HCT116 (cell line): ENCODE results near the gene GALNT17. TPM values are rescaled to one million over a fixed set of nuclear protein-coding genes. Genes with fewer than 3 reads are reported as not detected.

Source experiments
- ATAC-seq: fragments of 200-7000 bp; cut with Tn5 transposase; 2 replicates; pipeline ENCODE4 v1.9.1; 2020; ENCODE audit warnings: mild to moderate bottlenecking, moderate library complexity
- BruUV-seq: library from RNA; stranded (reverse); fragments of 400-500 nt; replicated peaks from 2 replicates; lab custom pipeline; 2021; lab: Mats Ljungman, UMichigan
- CTCF ChIA-PET: fragments of 300-600 bp; sonication (Branson Sonifier 250); formaldehyde crosslinking; loops from one replicate; lab custom pipeline; 2021; ENCODE audit warnings: antibody characterized with exemption; lab: Charles Lee
- POLR2A ChIA-PET: fragments of 300-600, 350-600 bp; sonication (Branson Sonifier 250); formaldehyde crosslinking; loops from one replicate; lab custom pipeline; 2021; ENCODE audit warnings: antibody characterized with exemption; lab: Charles Lee
- RAD21 ChIA-PET, 2 experiments: fragments of 300-600 bp; sonication (Branson Sonifier 250); formaldehyde crosslinking; loops; one replicate each; lab custom pipeline; 2023; ENCODE audit warnings: low total read pairs in 2 of 2; ENCODE audit not compliant: uncharacterized antibody in 2 of 2, unreplicated experiment in 2 of 2, low non-redundant PET in 1 of 2; lab: Charles Lee
- DNase-seq: peaks from one replicate; pipeline ENCODE4 v3.0.0-alpha.2; 2010; ENCODE audit warnings: low read depth, low spot score
- H2AFZ ChIP-seq: fragments of 200-600 bp; shearing (Covaris generic), sonication (generic); 2 replicates; pipeline ENCODE4 v1.6.1; 2017; ENCODE audit warnings: low read depth, mixed run types, mixed read lengths, antibody characterized with exemption, low read length; ENCODE audit not compliant: poor library complexity, severe bottlenecking
- H3K27ac ChIP-seq: 2 replicates; pipeline ENCODE4 v1.5.1; 2012; ENCODE audit warnings: low read depth, low read length
- H3K27me3 ChIP-seq: fragments of 200-600 bp; sonication (generic); 2 replicates; pipeline ENCODE4 v1.6.1; 2016; ENCODE audit warnings: mixed run types, low read length, mixed read lengths; ENCODE audit not compliant: insufficient read depth
- H3K36me3 ChIP-seq, 2 experiments: fragments of 200-500 bp in 1 of 2; fragments of 200-600 bp in 1 of 2; sonication (Bioruptor generic) in 1 of 2; sonication (generic) in 1 of 2; 2 replicates each; pipeline versions ENCODE4 v1.5.1 to v1.6.1; 2014 to 2016; ENCODE audit warnings: low read length in 2 of 2, inconsistent platforms in 1 of 2, mixed read lengths in 1 of 2, mixed run types in 1 of 2; ENCODE audit not compliant: insufficient read depth in 2 of 2, control insufficient read depth in 1 of 2
- H3K4me1 ChIP-seq, 2 experiments: fragments of 200-600 bp in 1 of 2; sonication (generic) in 1 of 2; 2 replicates each; pipeline versions ENCODE4 v1.5.1 to v1.6.1; 2012 to 2017; ENCODE audit warnings: low read length in 2 of 2, inconsistent platforms in 1 of 2, mild to moderate bottlenecking in 1 of 2, mixed read lengths in 1 of 2, mixed run types in 1 of 2, moderate library complexity in 1 of 2; ENCODE audit not compliant: insufficient read depth in 2 of 2, control insufficient read depth in 1 of 2
- H3K4me2 ChIP-seq: fragments of 200-600 bp; sonication (generic); 2 replicates; pipeline ENCODE4 v1.6.1; 2017; ENCODE audit warnings: mixed run types, low read length, mixed read lengths
- H3K4me3 ChIP-seq, 2 experiments: fragments of 200-600 bp in 1 of 2; sonication (generic) in 1 of 2; replicated peaks in 1 of 2; 2 replicates each; pipeline ENCODE4 v1.5.1; 2011 to 2016; ENCODE audit warnings: low read length in 2 of 2, control low read depth in 1 of 2, low read depth in 1 of 2, mild to moderate bottlenecking in 1 of 2, mixed read lengths in 1 of 2, mixed run types in 1 of 2
- H3K79me2 ChIP-seq: fragments of 200-600 bp; sonication (generic); 2 replicates; pipeline ENCODE4 v1.6.1; 2017; ENCODE audit warnings: mild to moderate bottlenecking, mixed run types, low read length, moderate library complexity, mixed read lengths; ENCODE audit not compliant: insufficient read depth
- H3K9ac ChIP-seq: fragments of 200-600 bp; sonication (generic); 2 replicates; pipeline ENCODE4 v1.6.1; 2016; ENCODE audit warnings: low read length, mixed read lengths
- H3K9me2 ChIP-seq: fragments of 200-600 bp; sonication (generic), shearing (Covaris generic); 2 replicates; pipeline ENCODE4 v1.6.1; 2017; ENCODE audit warnings: mixed run types, mild to moderate bottlenecking, moderate library complexity; ENCODE audit not compliant: insufficient read depth
- H3K9me3 ChIP-seq, 2 experiments: fragments of 200-500 bp in 1 of 2; fragments of 200-600 bp in 1 of 2; sonication (Bioruptor generic) in 1 of 2; sonication (generic) in 1 of 2; 2 replicates each; pipeline ENCODE4 v1.6.1; 2014 to 2017; ENCODE audit warnings: low read length in 2 of 2, mixed read lengths in 2 of 2, inconsistent platforms in 1 of 2, low read depth in 1 of 2, mild to moderate bottlenecking in 1 of 2, mixed run types in 1 of 2, moderate library complexity in 1 of 2; ENCODE audit not compliant: control insufficient read depth in 1 of 2, insufficient read depth in 1 of 2
- H4K20me1 ChIP-seq: fragments of 200-600 bp; sonication (generic), shearing (Covaris generic); 2 replicates; pipeline ENCODE4 v1.6.1; 2017; ENCODE audit warnings: mixed run types, mild to moderate bottlenecking, moderate library complexity; ENCODE audit not compliant: insufficient read depth
- CEBPB ChIP-seq: IDR thresholded peaks from 2 replicates; pipeline ENCODE4 v1.6.1; 2012; ENCODE audit warnings: low read depth
- ELF1 ChIP-seq: IDR thresholded peaks from 2 replicates; pipeline ENCODE4 v1.6.1; 2012; ENCODE audit warnings: low read depth, borderline replicate concordance
- EZH2 ChIP-seq: fragments of 200-600 bp; sonication (generic); IDR thresholded peaks from 2 replicates; pipeline ENCODE4 v1.6.1; 2017; ENCODE audit warnings: antibody characterized with exemption, mixed run types
- FOSL1 ChIP-seq: IDR thresholded peaks from 2 replicates; pipeline ENCODE4 v1.6.1; 2012; ENCODE audit warnings: low read depth
- JUND ChIP-seq: IDR thresholded peaks from 2 replicates; pipeline ENCODE4 v1.6.1; 2012
- POLR2A ChIP-seq: IDR thresholded peaks from 2 replicates; pipeline ENCODE4 v1.7.0; 2011; ENCODE audit warnings: borderline replicate concordance; ENCODE audit not compliant: insufficient read depth, insufficient read length; ENCODE audit errors: extremely low read depth
- RAD21 ChIP-seq: IDR thresholded peaks from 2 replicates; pipeline ENCODE4 v1.6.1; 2012; ENCODE audit warnings: low read depth, mild to moderate bottlenecking
- SP1 ChIP-seq: IDR thresholded peaks from 2 replicates; pipeline ENCODE4 v1.6.1; 2012; ENCODE audit warnings: low read depth
- TCF7L2 ChIP-seq: IDR thresholded peaks from 2 replicates; pipeline ENCODE4 v1.7.0; 2011; ENCODE audit warnings: borderline replicate concordance, inconsistent platforms; ENCODE audit not compliant: insufficient read depth, insufficient read length; ENCODE audit errors: extremely low read depth
- YY1 ChIP-seq: IDR thresholded peaks from 2 replicates; pipeline ENCODE4 v1.6.1; 2011; ENCODE audit warnings: low read length, low read depth, moderate library complexity, mild to moderate bottlenecking; ENCODE audit not compliant: insufficient replicate concordance; ENCODE audit errors: extremely low read depth
- ZNF274 ChIP-seq: fragments of 200-500 bp; sonication (Bioruptor generic); IDR thresholded peaks from 2 replicates; pipeline ENCODE4 v1.6.1; 2014; ENCODE audit warnings: mild to moderate bottlenecking, low read depth, low read length, inconsistent platforms
- intact Hi-C: fragments of 100-400 bp; cut with micrococcal nuclease; formaldehyde crosslinking; loops from 2 replicates; pipeline ENCODE4 v1.10.0; 2022
- total RNA-seq: library from RNA; stranded (reverse); gene quantifications from one replicate; pipeline ENCODE4 v1.2.1, GENCODE V29; 2021; ENCODE audit not compliant: unreplicated experiment
- TF ChIP-seq, protein P1 (sequence below): IDR thresholded peaks from 2 replicates; pipeline ENCODE4 v1.6.1; 2012; ENCODE audit warnings: low read depth
- TF ChIP-seq, protein P2 (sequence below): IDR thresholded peaks from 2 replicates; pipeline ENCODE4 v1.6.1; 2011; ENCODE audit warnings: mild to moderate bottlenecking, low read length, moderate library complexity; ENCODE audit not compliant: insufficient replicate concordance; ENCODE audit errors: extremely low read depth
- TF ChIP-seq, protein P3 (sequence below), 3 experiments: fragments of 200-600 bp in 1 of 3; sonication (generic) in 1 of 3; IDR thresholded peaks in 2 of 3; conservative IDR thresholded peaks in 1 of 3; 2 replicates each; pipeline ENCODE4 v1.5.1; 2012 to 2017; ENCODE audit warnings: low read depth in 2 of 3, low read length in 2 of 3, antibody characterized with exemption in 1 of 3, borderline replicate concordance in 1 of 3, control low read depth in 1 of 3, mild to moderate bottlenecking in 1 of 3, mixed read lengths in 1 of 3, mixed run types in 1 of 3, moderate library complexity in 1 of 3; ENCODE audit not compliant: insufficient read depth in 1 of 3
- TF ChIP-seq, protein P4 (sequence below): IDR thresholded peaks from 2 replicates; pipeline ENCODE4 v1.6.1; 2012

The GALNT17 gene
- total RNA-seq, 1 experiment from 2014 or later = not detected

DNA sequence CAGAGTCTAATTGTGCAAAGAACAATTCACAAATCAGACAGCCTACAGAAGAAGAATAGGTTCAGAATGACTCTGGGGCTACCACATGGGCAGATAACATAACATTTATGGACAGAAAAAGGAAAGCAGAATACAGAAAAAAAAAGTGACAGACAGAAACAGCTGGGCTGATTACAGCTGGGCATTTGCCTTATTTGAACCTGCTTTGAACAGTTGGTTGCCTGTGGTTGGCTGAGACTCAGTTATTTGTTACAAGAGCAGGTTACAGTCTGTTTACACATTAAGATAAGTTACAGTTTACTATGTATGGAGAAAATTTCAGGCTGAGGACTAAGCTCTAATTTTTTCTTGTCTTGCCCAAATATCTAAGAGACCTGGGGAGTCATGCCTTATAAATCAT, 327.2 kb downstream of the GALNT17 start:
- H3K4me1 ChIP-seq = no peaks in the 10 kb centered on the region
- no peaks in the 10 kb centered on the region for H4K20me1 ChIP-seq
- TF ChIP-seq FOSL1 (no peak), RAD21 (no peak), TCF7L2 (no peak), CEBPB (no peak), EZH2 (no peak), YY1 (no peak), ELF1 (no peak), ZNF274 (no peak), POLR2A (no peak), SP1 (no peak), JUND (no peak)
- TF ChIP-seq, protein P1, sequence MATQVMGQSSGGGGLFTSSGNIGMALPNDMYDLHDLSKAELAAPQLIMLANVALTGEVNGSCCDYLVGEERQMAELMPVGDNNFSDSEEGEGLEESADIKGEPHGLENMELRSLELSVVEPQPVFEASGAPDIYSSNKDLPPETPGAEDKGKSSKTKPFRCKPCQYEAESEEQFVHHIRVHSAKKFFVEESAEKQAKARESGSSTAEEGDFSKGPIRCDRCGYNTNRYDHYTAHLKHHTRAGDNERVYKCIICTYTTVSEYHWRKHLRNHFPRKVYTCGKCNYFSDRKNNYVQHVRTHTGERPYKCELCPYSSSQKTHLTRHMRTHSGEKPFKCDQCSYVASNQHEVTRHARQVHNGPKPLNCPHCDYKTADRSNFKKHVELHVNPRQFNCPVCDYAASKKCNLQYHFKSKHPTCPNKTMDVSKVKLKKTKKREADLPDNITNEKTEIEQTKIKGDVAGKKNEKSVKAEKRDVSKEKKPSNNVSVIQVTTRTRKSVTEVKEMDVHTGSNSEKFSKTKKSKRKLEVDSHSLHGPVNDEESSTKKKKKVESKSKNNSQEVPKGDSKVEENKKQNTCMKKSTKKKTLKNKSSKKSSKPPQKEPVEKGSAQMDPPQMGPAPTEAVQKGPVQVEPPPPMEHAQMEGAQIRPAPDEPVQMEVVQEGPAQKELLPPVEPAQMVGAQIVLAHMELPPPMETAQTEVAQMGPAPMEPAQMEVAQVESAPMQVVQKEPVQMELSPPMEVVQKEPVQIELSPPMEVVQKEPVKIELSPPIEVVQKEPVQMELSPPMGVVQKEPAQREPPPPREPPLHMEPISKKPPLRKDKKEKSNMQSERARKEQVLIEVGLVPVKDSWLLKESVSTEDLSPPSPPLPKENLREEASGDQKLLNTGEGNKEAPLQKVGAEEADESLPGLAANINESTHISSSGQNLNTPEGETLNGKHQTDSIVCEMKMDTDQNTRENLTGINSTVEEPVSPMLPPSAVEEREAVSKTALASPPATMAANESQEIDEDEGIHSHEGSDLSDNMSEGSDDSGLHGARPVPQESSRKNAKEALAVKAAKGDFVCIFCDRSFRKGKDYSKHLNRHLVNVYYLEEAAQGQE = no peak
- TF ChIP-seq, protein P2, sequence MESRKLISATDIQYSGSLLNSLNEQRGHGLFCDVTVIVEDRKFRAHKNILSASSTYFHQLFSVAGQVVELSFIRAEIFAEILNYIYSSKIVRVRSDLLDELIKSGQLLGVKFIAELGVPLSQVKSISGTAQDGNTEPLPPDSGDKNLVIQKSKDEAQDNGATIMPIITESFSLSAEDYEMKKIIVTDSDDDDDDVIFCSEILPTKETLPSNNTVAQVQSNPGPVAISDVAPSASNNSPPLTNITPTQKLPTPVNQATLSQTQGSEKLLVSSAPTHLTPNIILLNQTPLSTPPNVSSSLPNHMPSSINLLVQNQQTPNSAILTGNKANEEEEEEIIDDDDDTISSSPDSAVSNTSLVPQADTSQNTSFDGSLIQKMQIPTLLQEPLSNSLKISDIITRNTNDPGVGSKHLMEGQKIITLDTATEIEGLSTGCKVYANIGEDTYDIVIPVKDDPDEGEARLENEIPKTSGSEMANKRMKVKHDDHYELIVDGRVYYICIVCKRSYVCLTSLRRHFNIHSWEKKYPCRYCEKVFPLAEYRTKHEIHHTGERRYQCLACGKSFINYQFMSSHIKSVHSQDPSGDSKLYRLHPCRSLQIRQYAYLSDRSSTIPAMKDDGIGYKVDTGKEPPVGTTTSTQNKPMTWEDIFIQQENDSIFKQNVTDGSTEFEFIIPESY = no peak
- TF ChIP-seq, protein P3, sequence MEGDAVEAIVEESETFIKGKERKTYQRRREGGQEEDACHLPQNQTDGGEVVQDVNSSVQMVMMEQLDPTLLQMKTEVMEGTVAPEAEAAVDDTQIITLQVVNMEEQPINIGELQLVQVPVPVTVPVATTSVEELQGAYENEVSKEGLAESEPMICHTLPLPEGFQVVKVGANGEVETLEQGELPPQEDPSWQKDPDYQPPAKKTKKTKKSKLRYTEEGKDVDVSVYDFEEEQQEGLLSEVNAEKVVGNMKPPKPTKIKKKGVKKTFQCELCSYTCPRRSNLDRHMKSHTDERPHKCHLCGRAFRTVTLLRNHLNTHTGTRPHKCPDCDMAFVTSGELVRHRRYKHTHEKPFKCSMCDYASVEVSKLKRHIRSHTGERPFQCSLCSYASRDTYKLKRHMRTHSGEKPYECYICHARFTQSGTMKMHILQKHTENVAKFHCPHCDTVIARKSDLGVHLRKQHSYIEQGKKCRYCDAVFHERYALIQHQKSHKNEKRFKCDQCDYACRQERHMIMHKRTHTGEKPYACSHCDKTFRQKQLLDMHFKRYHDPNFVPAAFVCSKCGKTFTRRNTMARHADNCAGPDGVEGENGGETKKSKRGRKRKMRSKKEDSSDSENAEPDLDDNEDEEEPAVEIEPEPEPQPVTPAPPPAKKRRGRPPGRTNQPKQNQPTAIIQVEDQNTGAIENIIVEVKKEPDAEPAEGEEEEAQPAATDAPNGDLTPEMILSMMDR (IDR thresholded peaks at IDR 0.05 in 2 of 3, conservative IDR thresholded peaks at IDR 0.05 in 1 of 3; ENCODE audit: borderline replicate concordance in 1 of 3, insufficient read depth in 1 of 3, low read depth in 2 of 3, low read length in 2 of 3) = no peak
- TF ChIP-seq, protein P4, sequence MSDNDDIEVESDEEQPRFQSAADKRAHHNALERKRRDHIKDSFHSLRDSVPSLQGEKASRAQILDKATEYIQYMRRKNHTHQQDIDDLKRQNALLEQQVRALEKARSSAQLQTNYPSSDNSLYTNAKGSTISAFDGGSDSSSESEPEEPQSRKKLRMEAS = no peak
- no peak overlapping the region for H3K4me3 ChIP-seq
- H3K9me2 ChIP-seq = no peaks in the 10 kb centered on the region
- ChIA-PET RAD21 (no interaction called here), CTCF (no interaction called here), POLR2A (no interaction called here)
- H3K36me3 ChIP-seq = no peaks in the 10 kb centered on the region
- H3K27ac ChIP-seq = no peak overlapping the region
- H3K79me2 ChIP-seq = no peaks in the 10 kb centered on the region
- no peak for DNase-seq
- no peak overlapping the region for H3K9ac ChIP-seq
- intact Hi-C loops = no loop called here
- H3K27me3 ChIP-seq = no peaks in the 10 kb centered on the region
- peaks cover 3 to 12% of the 10 kb centered on the region in 2 experiments; a peak in 2 of 4 replicates for H3K9me3 ChIP-seq
- no peak overlapping the region for H2AFZ ChIP-seq
- BruUV-seq = no TSS peak
- no peak overlapping the region for H3K4me2 ChIP-seq
- no peak for ATAC-seq
